ENCODE measurements around the gene POR.

- TF ChIP-seq POLR2A (IDR thresholded peaks at IDR 0.05; ENCODE audit: extremely low read depth, insufficient read length) (no peak), CTCF (IDR thresholded peaks at IDR 0.05; ENCODE audit: low read depth, low read length) (no peak)
Observed at GRCh38 chr7:75992083-75992755, 77.3 kb downstream of the POR start.
